ENCODE results near the gene C1QTNF1.
"Not testable (repeated sequence)": the region's sequence is repeated elsewhere in the genome, so short reads cannot be mapped to it uniquely, and the experiment has no call there.

Gene C1QTNF1

DNA sequence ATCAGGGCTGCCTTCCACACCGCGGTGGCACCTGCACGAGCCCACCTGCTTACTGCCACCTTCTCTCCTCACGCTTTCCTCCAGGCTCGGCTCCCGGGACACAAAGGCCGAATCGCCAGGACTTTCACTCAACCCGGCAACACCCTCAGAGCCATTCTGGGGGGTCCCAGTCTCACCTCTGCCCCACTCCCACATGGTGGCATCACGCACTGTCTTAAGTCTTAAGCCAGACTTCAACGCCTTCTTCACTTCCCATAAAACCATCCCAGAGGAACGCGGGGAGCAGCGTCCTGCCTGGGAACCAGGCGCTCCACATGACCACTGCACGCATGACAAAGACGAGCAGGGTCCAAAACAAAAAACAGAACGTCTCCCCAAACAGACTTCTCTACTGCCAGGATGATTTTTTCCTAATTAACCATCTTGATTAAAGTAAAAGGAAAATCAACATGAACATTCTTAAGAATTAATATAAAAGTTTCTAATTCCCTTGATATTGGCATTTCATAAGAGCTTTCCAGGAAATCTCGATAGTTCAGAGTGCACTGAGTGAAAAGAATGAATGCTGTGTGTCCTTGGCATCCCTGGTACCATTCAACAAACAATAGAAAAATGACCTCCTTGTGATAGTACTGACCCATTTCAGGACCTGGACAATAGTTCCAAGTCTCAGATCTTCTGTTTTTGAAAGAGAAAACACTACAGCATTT, 17.0 kb upstream of the C1QTNF1 start:
- no peak for DNase-seq

DNA sequence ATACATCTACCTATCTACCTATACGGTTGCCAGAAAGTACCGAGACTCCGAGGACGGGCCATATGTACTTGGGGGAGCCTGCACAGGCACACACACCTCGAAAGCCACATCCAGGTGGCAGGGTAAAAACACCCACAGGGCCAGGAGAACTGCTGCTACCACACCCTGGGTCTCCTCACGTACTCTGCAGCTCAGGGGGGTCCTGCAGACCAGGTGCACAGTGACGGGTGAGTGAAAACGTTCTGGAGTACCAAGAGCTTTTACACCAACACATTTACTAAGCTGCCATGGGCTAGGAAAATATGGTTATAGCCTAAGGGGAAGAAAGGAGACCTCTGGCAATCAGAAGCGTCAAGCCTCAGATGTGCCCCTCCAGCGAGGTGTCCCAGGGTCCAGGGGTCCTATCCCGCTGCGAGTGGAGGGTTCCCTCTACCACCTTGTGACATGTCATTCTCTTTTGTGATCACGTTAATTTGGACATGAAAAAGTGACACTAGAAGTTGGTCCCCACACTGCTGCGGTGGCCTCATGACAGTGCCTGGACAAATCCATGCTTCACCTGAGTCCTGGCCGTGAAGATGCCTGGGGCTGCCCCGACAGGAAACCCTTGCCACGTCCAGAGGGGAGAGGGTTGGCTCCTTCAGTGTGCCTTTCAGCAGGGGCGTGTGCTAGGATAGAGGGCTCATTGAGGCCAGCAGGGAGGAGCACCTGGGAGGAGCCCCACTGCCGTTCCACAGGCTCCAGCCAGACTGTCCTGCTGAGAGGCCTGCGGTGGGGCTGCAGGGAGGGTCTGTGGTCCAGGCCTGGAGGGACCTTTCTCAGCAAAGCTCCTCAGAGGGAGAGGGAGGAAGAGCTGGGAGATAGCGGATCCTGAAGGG, 16.2 kb upstream of the C1QTNF1 start:
- DNase-seq: no peak

DNA sequence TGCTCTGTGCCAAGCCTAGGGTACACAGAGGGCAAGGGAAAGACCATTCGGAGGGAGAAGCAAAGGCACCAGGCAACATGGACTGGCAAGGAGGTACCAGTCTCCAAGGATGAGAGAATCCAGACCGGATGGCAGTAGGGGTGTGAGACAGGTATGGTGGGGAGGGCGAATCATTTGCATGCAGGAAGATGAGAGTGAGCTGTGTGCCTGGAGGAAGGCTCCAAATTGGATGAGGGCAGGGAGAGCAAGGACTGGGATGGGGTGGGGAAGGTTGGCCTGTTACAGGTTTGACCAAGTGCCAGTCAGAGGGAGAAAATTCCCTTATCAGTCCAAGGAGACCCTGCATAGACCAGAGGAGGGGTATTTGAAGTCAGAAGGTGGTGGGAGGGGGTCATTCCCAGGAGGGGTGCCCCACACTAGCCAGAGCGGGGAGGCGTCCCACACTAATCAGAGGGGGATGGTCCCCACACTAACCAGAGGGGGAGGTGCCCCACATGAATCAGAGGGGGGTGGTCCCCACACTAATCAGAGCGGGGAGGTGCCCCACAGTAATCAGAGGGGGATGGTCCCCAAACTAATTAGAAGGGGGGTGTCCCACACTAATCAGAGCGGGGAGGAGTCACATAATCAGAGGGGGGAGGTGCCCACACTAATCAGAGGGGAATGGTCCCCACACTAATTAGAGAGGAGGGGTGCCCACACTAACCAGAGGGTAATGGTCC, 15.1 kb upstream of the C1QTNF1 start:
- DNase-seq: no peak

DNA sequence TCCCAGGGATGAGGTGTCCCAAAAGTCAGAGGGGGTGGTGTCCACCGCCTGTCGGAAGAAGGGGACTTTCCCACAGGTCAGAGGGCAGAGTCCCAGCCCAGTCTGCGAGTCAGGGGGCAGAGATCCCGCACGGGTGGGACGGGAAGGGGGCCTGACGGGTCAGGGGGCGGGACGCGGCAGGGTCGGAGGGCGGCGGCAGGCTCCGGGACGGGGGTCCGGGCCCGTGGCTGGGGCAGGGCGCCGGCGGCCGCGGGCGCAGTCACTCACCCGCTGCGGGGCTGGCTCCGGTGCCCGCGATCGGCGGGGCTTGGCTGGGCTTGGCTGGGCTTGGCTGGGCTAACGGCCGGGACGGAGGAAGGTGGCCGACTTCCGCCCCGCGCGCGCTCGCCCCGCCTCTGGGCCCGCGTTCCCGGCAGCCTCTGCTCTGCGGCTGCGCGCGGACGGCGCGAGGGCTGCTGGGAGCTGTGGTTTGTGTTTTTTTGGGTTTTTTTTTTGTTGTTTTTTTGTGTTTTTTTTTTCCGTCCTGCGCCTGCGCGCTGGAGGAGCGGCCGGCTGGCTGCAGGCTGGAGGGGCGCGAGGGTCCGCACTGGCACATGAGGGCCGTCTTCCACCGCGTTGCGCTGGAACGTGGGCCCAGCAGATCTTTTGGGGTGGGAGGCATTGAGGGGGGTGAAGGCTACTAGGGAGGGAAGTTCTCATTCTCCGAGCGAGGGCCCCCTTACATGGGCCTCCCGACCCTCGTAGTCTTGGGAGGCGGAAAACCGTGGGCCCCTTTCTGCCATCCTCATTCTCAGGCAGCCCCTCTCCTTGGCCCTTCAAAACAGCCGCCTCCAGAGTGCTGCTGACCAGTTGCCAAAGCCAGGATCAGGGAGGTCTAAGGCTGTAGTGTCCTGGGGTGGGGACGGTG, 14.3 kb upstream of the C1QTNF1 start, which contains the start of gene CANT1:
CANT1 (minus strand) TSS at position 368 of the 907 bp plus-strand sequence. CDS start 12,142 bp downstream, outside the sequence.
- peak; percentile 89 for DNase-seq

- no peak for DNase-seq
Observed at GRCh38 chr17:79010304-79010646, 13.7 kb upstream of the C1QTNF1 start.

GRCh38 chr17:79011451-79012147, 12.4 kb upstream of the C1QTNF1 start:
- no peak for DNase-seq

GRCh38 chr17:79012563-79013134, 11.3 kb upstream of the C1QTNF1 start:
- no peak for DNase-seq

GRCh38 chr17:79014158-79014758, 9.7 kb upstream of the C1QTNF1 start:
- DNase-seq: no peak

DNA sequence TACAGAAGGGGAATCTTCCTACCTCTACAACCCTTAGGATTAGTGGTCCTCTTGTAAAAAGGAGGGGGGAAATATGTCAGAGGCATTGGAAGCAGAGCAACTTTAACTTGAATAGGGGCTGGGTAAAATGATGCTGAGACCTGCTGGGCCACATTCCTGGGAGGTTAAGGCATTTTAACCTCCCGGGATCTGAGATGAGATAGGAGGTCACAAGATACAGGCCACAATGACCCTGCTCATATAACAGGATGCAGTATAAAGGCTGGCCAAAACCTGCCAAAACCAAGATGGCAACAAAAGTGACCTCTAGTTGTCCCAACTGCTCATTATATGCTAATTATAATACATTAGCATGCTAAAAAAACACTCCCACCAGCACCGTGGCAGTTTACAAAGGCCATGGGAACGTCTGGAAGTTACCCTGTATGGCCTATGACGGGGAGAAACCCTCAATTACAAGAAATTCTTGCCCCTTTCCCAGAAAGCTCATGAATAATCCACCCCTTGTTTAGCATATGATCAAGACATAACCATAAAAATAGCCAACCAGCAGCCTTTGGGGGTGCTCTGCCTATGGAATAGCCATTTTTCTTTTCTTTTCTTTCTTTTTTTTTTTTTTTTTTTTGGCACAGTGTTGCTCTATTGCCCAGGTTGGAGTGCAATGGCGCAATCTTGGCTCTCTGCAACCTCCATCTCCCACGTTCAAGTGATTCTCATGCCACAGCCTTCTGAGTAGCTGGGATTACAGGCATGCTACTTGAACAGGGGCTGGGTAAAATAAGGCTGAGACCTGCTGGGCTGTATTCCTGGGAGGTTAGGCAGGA, 6.2 kb upstream of the C1QTNF1 start:
- no peak for DNase-seq

DNA sequence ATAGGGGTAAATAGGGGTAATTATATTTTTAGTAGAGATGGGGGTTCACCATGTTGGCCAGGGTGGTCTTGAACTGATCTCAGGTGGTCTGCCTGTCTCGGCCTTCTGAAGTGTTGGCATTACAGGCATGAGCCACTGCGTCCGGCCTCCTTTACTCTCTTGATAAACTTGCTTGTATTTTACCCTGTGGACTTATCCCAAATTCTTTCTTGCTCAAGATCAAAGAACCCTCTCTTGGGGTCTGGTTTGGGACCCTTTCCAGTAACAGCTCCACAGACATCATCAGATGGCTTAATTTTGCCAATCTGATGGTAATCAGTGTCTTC, 5.6 kb upstream of the C1QTNF1 start:
- DNase-seq: no peak

DNA sequence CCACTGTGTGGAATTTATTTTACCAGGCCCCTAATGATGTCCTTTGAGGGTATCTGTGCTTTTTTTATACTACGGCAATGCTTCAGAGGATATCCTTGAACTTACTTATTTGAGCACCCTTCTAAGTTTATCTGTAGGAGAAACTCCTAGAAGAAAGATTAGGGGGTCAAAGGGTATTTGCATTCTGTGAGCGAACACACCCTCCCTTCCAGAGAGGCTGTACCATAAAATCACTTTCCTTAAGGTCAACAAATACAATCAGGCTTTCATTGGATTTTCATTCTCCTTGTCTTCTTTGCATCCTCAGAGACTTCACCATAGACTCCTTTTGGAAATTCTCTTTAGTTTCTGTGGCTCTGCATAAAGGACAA, 4.7 kb upstream of the C1QTNF1 start:
- no peak for DNase-seq

DNA sequence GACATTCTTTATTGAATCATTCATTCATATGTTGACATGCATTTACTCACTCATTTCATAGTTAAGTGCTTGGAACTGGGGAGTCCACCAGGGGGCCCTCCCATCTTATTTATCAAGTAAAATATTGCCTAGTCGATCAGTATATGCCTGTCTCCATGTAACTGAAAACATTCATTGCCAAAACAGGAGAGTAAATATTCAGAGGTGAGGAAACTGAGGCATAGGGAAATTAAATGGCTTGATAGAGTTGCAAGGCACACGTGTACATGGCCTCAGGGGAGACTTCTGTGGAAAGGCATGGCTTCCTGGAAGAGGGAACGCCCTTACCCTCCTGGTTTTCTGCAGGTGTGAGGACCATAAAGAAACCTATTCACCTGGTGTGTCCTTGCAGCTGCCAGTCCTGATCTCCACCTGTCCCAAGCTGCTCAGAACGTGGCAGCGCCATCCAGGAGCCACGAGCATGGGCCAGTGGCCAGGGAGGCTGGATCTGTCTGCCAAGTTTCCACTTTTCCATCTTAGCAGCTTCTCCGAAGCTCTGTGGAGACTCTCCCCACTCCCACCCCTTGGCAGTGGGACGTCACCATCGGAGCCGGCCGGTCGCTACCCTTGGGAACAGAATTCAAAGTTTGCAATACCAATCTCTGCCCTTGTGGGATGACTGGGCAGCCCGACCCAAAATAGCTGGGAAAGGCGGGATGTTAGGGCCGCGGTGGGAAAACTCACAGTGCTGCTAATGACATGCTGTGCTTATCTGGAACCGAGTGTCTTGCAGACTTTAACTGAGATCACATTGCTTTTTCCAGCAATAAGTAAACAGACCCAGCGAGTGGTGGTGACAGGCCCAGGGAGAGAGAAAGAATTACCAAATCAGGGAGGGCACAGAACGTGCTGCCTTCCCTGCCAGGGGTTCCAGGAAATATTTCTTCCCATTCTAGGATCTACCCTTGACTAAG, 4.1 kb upstream of the C1QTNF1 start:
- peak; percentile 42 for DNase-seq

DNA sequence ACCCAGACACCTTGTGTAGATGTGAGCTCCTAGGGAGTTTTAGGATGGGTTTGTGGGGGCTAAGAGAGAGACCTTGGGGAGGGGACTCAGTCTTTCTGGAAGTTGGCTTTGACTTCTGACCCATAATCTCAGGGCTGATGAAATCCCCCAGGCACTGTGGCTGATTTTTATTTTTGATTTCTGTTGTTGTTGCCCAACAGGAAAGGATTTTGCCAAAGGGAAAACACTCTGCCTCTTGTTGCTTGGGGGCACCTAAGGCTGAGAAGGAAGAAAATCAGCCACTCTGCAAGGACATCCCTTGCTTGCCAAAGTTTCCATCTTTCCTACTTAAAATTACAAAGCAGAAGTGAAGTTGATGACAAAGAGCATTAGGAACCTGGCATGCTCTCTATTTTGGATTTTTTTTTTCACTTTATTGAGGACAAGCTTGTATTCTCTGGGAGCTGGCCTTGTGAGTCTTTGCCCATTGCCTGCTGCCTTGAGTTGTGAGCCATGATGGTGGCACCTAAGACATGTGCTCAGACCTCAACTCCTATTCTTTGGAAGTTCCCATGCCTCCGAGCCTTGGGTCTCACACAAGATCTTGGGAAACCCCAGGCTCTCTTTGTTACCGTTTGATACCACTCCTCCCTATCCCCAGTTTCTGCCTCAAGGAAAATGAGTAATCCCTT, 3.2 kb upstream of the C1QTNF1 start:
- no peak for DNase-seq

- not testable (repeated sequence) for DNase-seq
Observed at GRCh38 chr17:79021929-79022328, 2.0 kb upstream of the C1QTNF1 start.

DNA sequence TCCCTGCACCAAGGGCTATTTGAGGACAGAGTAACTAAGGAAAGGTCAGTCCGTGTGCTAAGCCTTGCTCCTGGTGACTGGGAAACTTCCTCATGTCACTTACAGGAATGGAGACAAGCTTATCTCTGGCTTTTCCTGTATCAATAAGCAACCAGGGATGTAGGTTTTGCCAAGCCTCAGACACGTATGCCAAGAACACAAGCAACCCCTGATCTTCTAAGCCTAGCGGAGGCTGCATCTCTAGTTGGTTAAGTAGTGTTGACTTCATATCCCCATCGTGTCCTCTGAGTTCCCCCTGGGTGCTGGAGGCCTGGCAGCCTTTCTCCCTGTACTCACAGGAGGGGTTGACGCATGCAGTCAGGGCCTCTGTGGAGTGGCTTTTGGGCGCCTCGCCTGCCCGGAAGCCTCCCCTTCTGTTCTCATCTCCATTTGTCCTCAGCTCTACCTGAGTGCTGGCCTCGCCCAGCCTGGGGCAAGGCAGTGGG, 1.4 kb upstream of the C1QTNF1 start:
- no peak for DNase-seq

DNA sequence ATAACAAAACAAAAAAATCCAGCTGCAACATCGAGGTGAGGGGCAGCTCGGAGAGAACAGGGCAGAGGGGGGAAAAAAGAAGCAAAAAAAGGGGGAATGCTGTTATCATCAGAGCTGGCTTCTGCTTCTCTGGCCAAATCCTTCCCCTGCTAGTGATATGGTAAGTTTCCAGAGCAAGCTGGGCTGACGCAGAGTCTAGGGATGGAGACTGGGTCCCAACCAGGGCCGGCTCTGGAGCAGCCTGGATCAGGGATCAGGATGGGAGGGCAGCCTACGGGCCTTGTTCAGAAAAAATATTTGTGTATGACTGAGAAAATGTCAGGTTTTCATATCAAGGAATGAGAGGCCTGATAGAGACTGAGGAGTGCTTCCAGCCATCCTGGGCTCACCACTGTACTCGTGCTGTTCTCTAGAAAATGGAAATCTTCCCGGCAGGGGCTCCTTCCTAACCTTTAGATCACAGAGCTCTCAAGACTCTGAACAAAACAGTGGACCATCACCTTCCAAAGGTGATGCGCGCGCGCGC, 726 bp upstream of the C1QTNF1 start:
- DNase-seq: no peak

DNA sequence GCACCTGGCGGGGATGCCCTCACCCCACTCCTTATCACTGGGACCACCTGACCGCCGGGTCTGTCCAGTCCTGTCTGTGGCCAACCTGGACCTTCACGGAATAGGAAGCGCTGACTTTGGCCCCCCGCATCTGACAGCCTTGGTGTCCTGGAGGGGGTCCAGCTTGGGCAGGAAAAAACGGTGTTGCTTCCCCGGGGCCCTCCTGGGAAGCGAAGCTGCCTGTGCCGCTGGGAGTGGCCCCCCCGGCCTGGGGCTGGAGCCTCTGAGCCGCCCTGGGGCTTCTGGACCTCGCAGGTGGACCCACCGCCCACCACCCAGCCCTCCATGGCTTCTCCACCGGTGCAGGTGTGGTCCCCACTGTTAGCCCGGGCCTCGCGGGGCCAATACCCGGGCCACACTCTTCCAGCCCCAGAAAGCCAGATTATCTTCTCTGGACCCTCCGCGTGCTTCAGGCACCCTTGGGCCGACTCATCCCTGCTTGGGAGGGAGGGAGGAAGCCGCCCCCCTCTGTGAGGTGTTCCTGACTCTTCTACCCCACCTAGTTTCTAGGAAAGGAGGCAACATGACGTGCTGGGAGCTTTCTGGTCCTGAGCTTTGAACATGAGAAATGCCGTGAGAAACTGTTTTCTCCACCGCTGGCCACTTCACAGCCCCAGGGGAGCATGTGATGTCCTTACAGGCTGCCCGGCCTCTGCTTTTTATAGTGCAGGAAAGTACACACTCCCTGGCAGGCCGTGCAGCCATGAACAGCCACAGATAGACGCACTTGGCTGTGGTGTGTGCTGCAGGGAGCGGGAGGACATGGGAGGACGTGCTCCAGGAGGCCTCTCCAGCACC, 1.1 kb downstream of the C1QTNF1 start:
- DNase-seq: no peak

Measured in activated CD4-positive, alpha-beta T cell treated with anti-CD3 and anti-CD28 coated beads, Interleukin-2, Interleukin-6, amounts not matched to agents 100 ng/mL and 50 ng/mL, durations not matched to agents 16 hours and 8 hours (primary cell).